ENCODE measurements around the gene LRRC73.

Gene LRRC73

GRCh38 chr6:43488667-43489276 lies 21.4 kb downstream of the LRRC73 start:
- Histone ChIP-seq H3K36me3 (peaks cover 24% of the 10 kb centered on the region), H3K27me3 (ENCODE audit: insufficient read depth, low read depth, severe bottlenecking) (no peaks in the 10 kb centered on the region), H3K27ac (no peak overlapping the region), H3K4me3 (ENCODE audit: low read depth, low read length) (no peak overlapping the region), H3K9me3 (ENCODE audit: severe bottlenecking) (no peaks in the 10 kb centered on the region)
- TF ChIP-seq, protein P1, sequence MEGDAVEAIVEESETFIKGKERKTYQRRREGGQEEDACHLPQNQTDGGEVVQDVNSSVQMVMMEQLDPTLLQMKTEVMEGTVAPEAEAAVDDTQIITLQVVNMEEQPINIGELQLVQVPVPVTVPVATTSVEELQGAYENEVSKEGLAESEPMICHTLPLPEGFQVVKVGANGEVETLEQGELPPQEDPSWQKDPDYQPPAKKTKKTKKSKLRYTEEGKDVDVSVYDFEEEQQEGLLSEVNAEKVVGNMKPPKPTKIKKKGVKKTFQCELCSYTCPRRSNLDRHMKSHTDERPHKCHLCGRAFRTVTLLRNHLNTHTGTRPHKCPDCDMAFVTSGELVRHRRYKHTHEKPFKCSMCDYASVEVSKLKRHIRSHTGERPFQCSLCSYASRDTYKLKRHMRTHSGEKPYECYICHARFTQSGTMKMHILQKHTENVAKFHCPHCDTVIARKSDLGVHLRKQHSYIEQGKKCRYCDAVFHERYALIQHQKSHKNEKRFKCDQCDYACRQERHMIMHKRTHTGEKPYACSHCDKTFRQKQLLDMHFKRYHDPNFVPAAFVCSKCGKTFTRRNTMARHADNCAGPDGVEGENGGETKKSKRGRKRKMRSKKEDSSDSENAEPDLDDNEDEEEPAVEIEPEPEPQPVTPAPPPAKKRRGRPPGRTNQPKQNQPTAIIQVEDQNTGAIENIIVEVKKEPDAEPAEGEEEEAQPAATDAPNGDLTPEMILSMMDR (IDR thresholded peaks at IDR 0.05; ENCODE audit: low read depth, low read length) = no peak
- no peak for DNase-seq

- no peak overlapping the region for H3K27ac ChIP-seq
- no peak for DNase-seq
- H3K9me3 ChIP-seq (ENCODE audit: severe bottlenecking) = no peaks in the 10 kb centered on the region
- H3K4me3 ChIP-seq (ENCODE audit: low read depth, low read length) = no peak overlapping the region
- TF ChIP-seq, protein P1 (IDR thresholded peaks at IDR 0.05; ENCODE audit: low read depth, low read length) = no peak
- H3K27me3 ChIP-seq (ENCODE audit: insufficient read depth, low read depth, severe bottlenecking) = no peaks in the 10 kb centered on the region
- H3K36me3 ChIP-seq = peaks cover 53% of the 10 kb centered on the region
Measured at GRCh38 chr6:43481591-43482236, 28.4 kb downstream of the LRRC73 start.

DNA sequence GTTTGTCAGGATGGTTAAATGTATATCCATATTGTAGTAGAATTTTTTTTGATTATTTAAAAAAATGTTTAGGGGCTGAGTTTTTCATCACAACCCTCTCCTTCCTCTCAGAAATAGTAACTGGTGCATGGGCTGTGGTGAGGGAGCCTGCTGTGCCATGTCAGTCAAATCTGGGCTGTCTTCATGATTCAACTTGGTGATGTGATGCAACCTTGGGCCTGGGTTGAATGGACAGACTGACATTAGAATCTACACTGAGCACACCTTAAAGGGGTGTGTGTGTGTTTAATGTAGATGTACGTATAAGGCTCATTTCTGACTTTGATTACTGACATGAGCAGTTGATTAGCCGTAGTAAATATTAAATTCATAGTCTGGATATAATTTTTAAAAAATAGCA lies 29.1 kb downstream of the LRRC73 start:
- H3K27ac ChIP-seq = no peak overlapping the region
- DNase-seq = no peak
- no peaks in the 10 kb centered on the region for H3K9me3 ChIP-seq (ENCODE audit: severe bottlenecking)
- no peak overlapping the region for H3K4me3 ChIP-seq (ENCODE audit: low read depth, low read length)
- TF ChIP-seq, protein P1 (IDR thresholded peaks at IDR 0.05; ENCODE audit: low read depth, low read length) = no peak
- peaks cover 52% of the 10 kb centered on the region for H3K36me3 ChIP-seq
- H3K27me3 ChIP-seq (ENCODE audit: insufficient read depth, low read depth, severe bottlenecking) = no peaks in the 10 kb centered on the region

DNA sequence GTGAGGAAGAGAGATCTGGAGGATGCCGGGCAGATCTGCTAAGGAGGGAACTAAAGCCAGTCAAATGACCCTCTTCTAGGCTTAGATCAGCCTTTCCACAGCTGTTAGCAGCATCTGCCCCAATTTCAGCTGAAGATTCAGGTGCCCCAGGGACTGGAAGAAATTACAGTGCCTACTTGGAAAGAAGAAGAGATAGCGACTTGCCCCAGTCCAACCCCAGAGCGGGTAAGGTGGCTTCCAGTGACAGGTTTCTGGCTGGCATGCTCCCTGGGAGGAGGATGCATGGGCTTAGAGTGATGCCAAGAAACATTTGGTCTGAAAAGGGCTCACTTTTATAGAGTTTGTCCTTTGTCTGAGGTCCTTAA lies 32.2 kb downstream of the LRRC73 start:
- DNase-seq = no peak
- peak overlapping the region; percentile 83 for H3K27ac ChIP-seq
- TF ChIP-seq, protein P1 (IDR thresholded peaks at IDR 0.05; ENCODE audit: low read depth, low read length) = no peak
- H3K36me3 ChIP-seq = peaks cover 35% of the 10 kb centered on the region
- no peaks in the 10 kb centered on the region for H3K9me3 ChIP-seq (ENCODE audit: severe bottlenecking)
- no peaks in the 10 kb centered on the region for H3K27me3 ChIP-seq (ENCODE audit: insufficient read depth, low read depth, severe bottlenecking)
- H3K4me3 ChIP-seq (ENCODE audit: low read depth, low read length) = peak overlapping the region; percentile 50

GRCh38 chr6:43477235-43478007 lies 32.7 kb downstream of the LRRC73 start, which contains the start of gene TJAP1:
Gene TJAP1 (plus strand): TSS chr6:43477570. CDS start chr6:43499002, 21,432 bp downstream.
- peak within 1 kb of the TSS; percentile 83 for H3K27ac ChIP-seq
- H3K9me3 ChIP-seq (ENCODE audit: severe bottlenecking) = no peaks in the 10 kb centered on the region
- no peaks in the 10 kb centered on the region for H3K27me3 ChIP-seq (ENCODE audit: insufficient read depth, low read depth, severe bottlenecking)
- H3K4me3 ChIP-seq (ENCODE audit: low read depth, low read length) = peak within 1 kb of the TSS; percentile 50
- H3K36me3 ChIP-seq = peaks cover 35% of the 10 kb centered on the region
- TF ChIP-seq, protein P1 (IDR thresholded peaks at IDR 0.05; ENCODE audit: low read depth, low read length) = no peak
- peak; percentile 99 for DNase-seq
